PC-3 (cell line): ENCODE data around the gene TCF19. TPM values are rescaled to one million over a fixed set of nuclear protein-coding genes. Genes with fewer than 3 reads are reported as not detected.

Source experiments
- ATAC-seq: fragments of 200-7000 bp; cut with Tn5 transposase; 2 replicates; pipeline ENCODE4 v1.9.1; 2020; ENCODE audit warnings: mild to moderate bottlenecking, moderate library complexity
- BruUV-seq: library from RNA; stranded (reverse); fragments of 400-500 nt; replicated peaks from 2 replicates; lab custom pipeline; 2021; lab: Mats Ljungman, UMichigan
- CTCF ChIA-PET: fragments of 300-600 bp; sonication (Branson Sonifier 250); formaldehyde crosslinking; loops from one replicate; lab custom pipeline; 2022; ENCODE audit warnings: antibody characterized with exemption; lab: Charles Lee
- POLR2A ChIA-PET: fragments of 300-600 bp; sonication (Branson Sonifier 250); formaldehyde crosslinking; loops from one replicate; lab custom pipeline; 2022; ENCODE audit warnings: antibody characterized with exemption; ENCODE audit not compliant: unreplicated experiment; lab: Charles Lee
- DNase-seq: peaks from one replicate; pipeline ENCODE4 v3.0.0-alpha.2; 2015
- H2AFZ ChIP-seq: fragments of 300-600 bp; sonication (generic); 2 replicates; pipeline ENCODE4 v1.6.0; 2016; ENCODE audit warnings: antibody characterized with exemption, low read length
- H3F3A ChIP-seq: fragments of 300-600 bp; sonication (generic); one replicate; pipeline ENCODE4 v1.6.0; 2017; ENCODE audit warnings: antibody characterized with exemption, low read length, control low read depth, mild to moderate bottlenecking; ENCODE audit not compliant: unreplicated experiment
- H3K27ac ChIP-seq: fragments of 300-600 bp; sonication (generic); 2 replicates; pipeline ENCODE4 v1.5.1; 2016; ENCODE audit warnings: mild to moderate bottlenecking, low read length
- H3K27me3 ChIP-seq: fragments of 300-600 bp; sonication (generic); 2 replicates; pipeline ENCODE4 v1.6.1; 2016; ENCODE audit warnings: low read length, mixed read lengths
- H3K36me3 ChIP-seq: fragments of 300-600 bp; sonication (generic); 2 replicates; pipeline ENCODE4 v1.6.1; 2016; ENCODE audit warnings: low read depth, mixed run types, low read length, mixed read lengths
- H3K4me1 ChIP-seq: fragments of 300-600 bp; sonication (generic); 2 replicates; pipeline ENCODE4 v1.5.1; 2016; ENCODE audit warnings: low read length; ENCODE audit not compliant: insufficient read depth
- H3K4me2 ChIP-seq: fragments of 300-600 bp; sonication (generic); 2 replicates; pipeline ENCODE4 v1.6.0; 2016; ENCODE audit warnings: low read length
- H3K4me3 ChIP-seq: fragments of 300-600 bp; sonication (generic); 2 replicates; pipeline ENCODE4 v1.5.1; 2016; ENCODE audit warnings: mild to moderate bottlenecking, low read length, mixed read lengths
- H3K79me2 ChIP-seq: fragments of 300-600 bp; sonication (generic); 2 replicates; pipeline ENCODE4 v1.6.1; 2017; ENCODE audit warnings: low read length, mixed read lengths
- H3K9ac ChIP-seq: fragments of 300-600 bp; sonication (generic); 2 replicates; pipeline ENCODE4 v1.6.0; 2016; ENCODE audit warnings: mild to moderate bottlenecking, low read length
- H3K9me2 ChIP-seq: fragments of 300-600 bp; sonication (generic); replicated peaks from 2 replicates; pipeline ENCODE4 v1.6.1; 2016; ENCODE audit warnings: mixed run types, low read length, mixed read lengths
- H3K9me3 ChIP-seq: fragments of 300-600 bp; sonication (generic); 2 replicates; pipeline ENCODE4 v1.6.1; 2016; ENCODE audit warnings: low read length, mixed read lengths
- H4K20me1 ChIP-seq: fragments of 300-600 bp; sonication (generic); 2 replicates; pipeline ENCODE4 v1.6.1; 2016; ENCODE audit warnings: low read length, mixed read lengths
- CTCF ChIP-seq: fragments of 300-600 bp; sonication (generic); conservative IDR thresholded peaks from 2 replicates; pipeline ENCODE4 v1.5.1; 2017; ENCODE audit warnings: antibody characterized with exemption, low read depth, mild to moderate bottlenecking, low read length
- EZH2 ChIP-seq: fragments of 300-600 bp; sonication (generic); IDR thresholded peaks from one replicate; pipeline ENCODE4 v1.6.1; 2017; ENCODE audit warnings: antibody characterized with exemption, mild to moderate bottlenecking, low read length; ENCODE audit not compliant: unreplicated experiment
- EZH2phosphoT487 ChIP-seq: fragments of 300-600 bp; sonication (generic); IDR thresholded peaks from 2 replicates; pipeline ENCODE4 v1.6.1; 2018; ENCODE audit warnings: mild to moderate bottlenecking, antibody characterized with exemption, low read length, borderline replicate concordance
- intact Hi-C: fragments of 100-400 bp; cut with micrococcal nuclease; formaldehyde crosslinking; loops from 2 replicates; pipeline ENCODE4 v1.9.0; 2023
- total RNA-seq: library from RNA; depleted of rRNA; stranded (reverse); fragments of >200 nt; gene quantifications from 2 replicates; pipeline ENCODE4 v1.2.3, GENCODE V29; 2014

TCF19 gene
- total RNA-seq, 1 experiment from 2014 or later: 88.6 TPM

- intact Hi-C loops: no loop called here
- Histone ChIP-seq H3K4me3 (no peak overlapping the region), H3K27me3 (no peaks in the 10 kb centered on the region), H3K9ac (no peak overlapping the region), H3K4me2 (no peak overlapping the region), H3K4me1 (peaks cover 2% of the 10 kb centered on the region), H4K20me1 (no peaks in the 10 kb centered on the region), H3K36me3 (no peaks in the 10 kb centered on the region), H2AFZ (no peak overlapping the region), H3K9me3 (no peaks in the 10 kb centered on the region), H3K79me2 (no peaks in the 10 kb centered on the region), H3K27ac (no peak overlapping the region), H3K9me2 (no peaks in the 10 kb centered on the region), H3F3A (no peaks in the 10 kb centered on the region)
- DNase-seq: no peak
- BruUV-seq: no TSS peak
- no peak for ATAC-seq
- ChIA-PET CTCF (interaction anchor here (0.6 kb wide), 1 partner anchor 523 kb away, joined by 4 read pairs; no protein-coding TSS in a partner anchor), POLR2A (no interaction called here)
- no peak for TF ChIP-seq EZH2phosphoT487
- TF ChIP-seq EZH2: no peak
- TF ChIP-seq CTCF: no peak
Measured at GRCh38 chr6:31174378-31174777, 16.0 kb downstream of the TCF19 start.

DNA sequence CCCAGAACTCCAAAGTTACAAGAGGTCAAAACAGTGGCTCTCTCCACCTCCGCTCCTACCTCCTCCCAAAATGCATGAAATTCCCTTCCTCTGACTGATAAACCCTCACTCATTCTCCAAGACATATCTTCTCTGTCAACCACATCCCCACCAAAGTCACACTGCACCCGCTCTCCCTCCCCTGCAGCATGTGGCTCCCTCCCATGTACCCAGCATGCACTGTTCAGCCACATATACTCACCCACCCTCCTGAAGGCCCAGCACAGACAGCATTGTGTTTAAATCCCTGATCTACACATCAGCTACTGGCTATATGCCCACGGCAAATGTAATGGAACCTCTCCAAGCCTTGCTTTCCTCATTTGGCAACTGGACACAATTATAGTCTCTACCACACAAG is 17.6 kb downstream of the TCF19 start:
- Histone ChIP-seq H2AFZ (no peak overlapping the region), H3K4me2 (no peak overlapping the region), H3K27ac (no peak overlapping the region), H3K27me3 (no peaks in the 10 kb centered on the region), H3K4me3 (no peak overlapping the region), H3F3A (no peaks in the 10 kb centered on the region), H4K20me1 (no peaks in the 10 kb centered on the region), H3K9me2 (no peaks in the 10 kb centered on the region), H3K4me1 (no peaks in the 10 kb centered on the region), H3K9ac (no peak overlapping the region), H3K36me3 (no peaks in the 10 kb centered on the region), H3K9me3 (no peaks in the 10 kb centered on the region), H3K79me2 (no peaks in the 10 kb centered on the region)
- ChIA-PET POLR2A (interaction anchor here (0.6 kb wide), 1 partner anchor 44 kb away, joined by 3 read pairs; no protein-coding TSS in a partner anchor), CTCF (no interaction called here)
- intact Hi-C loops: no loop called here
- ATAC-seq: no peak
- BruUV-seq: no TSS peak
- TF ChIP-seq EZH2: no peak
- no peak for TF ChIP-seq CTCF
- no peak for TF ChIP-seq EZH2phosphoT487
- no peak for DNase-seq

DNA sequence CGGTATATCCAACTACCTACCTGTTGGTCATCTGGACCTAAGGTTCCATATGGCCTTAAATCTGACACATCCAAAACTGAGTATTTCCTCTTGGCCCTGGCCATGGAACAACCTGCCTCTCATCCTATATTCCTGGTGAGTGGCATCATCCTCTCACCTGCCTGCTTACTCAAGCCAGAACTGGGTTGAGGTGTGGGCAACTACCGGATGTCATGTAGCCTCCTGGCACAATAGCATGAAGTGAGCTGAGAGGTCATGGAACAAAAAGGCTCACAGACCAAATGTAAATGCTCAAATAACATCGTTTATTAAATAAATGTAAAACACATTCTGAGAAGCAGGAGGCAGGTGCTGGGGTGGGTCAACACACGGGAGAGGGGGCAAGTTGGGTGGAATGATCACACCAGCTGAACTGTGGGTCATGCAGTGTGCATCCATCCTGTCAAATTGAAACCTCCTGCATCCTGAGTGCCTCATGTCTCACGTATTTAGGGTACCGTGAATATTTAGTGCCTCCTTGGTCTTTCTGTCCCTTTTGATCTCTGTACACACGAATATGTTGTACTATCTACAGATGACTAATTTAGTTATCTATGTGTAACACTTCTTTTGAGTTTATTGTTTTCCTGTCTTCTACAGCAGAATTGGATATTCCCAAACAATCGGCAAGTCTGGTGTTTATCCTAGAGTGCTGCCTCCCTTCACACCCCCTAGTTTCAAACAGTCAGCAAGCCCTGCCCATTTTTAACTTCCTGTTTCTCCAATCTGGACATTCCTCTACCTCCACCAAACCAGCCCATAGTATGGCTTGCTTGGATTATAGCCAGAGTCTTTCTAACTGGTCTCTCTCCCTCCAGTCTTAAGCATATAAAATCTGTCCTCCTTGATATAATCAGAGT is 20.0 kb downstream of the TCF19 start:
- Histone ChIP-seq H3K27ac (no peak overlapping the region), H3K36me3 (no peaks in the 10 kb centered on the region), H3K9ac (no peak overlapping the region), H3K9me2 (no peaks in the 10 kb centered on the region), H3K79me2 (no peaks in the 10 kb centered on the region), H3K4me1 (no peaks in the 10 kb centered on the region), H4K20me1 (no peaks in the 10 kb centered on the region), H3F3A (no peaks in the 10 kb centered on the region), H2AFZ (no peak overlapping the region), H3K9me3 (no peaks in the 10 kb centered on the region), H3K27me3 (no peaks in the 10 kb centered on the region), H3K4me3 (no peak overlapping the region), H3K4me2 (no peak overlapping the region)
- DNase-seq (no peak), ATAC-seq (no peak)
- ChIA-PET POLR2A (no interaction called here), CTCF (no interaction called here)
- no TSS peak for BruUV-seq
- intact Hi-C loops: no loop called here
- TF ChIP-seq CTCF: no peak
- TF ChIP-seq EZH2: no peak
- no peak for TF ChIP-seq EZH2phosphoT487
